Colon (tissue), 2 donors: ENCODE results near the gene SPIN3.
"Not testable (repeated sequence)": the region's sequence is repeated elsewhere in the genome, so short reads cannot be mapped to it uniquely, and the experiment has no call there.

ENCODE experiments used
- FAIRE-seq: peaks from 2 replicates; lab custom pipeline; 2012; peaks lifted over from hg19 to GRCh38; lab: Jason Lieb, UNC
- donor health status: control.
- donor health status: control.

SPIN3 gene

GRCh38 chrX:56995271-56995994 lies at the start of gene SPIN3:
Gene SPIN3 (minus strand): TSS chrX:56995541. CDS start chrX:56994947, 594 bp downstream.
- FAIRE-seq: no peak

GRCh38 chrX:57044245-57044644 lies 48.9 kb upstream of the SPIN3 start:
- no peak for FAIRE-seq

GRCh38 chrX:57037265-57037664 lies 41.9 kb upstream of the SPIN3 start:
- not testable (repeated sequence) for FAIRE-seq

GRCh38 chrX:56994375-56995270 lies 718 bp downstream of the SPIN3 start:
- FAIRE-seq: no peak

GRCh38 chrX:56987741-56988140 lies 7.6 kb downstream of the SPIN3 start:
- FAIRE-seq: peak; percentile 57

- FAIRE-seq: no peak
These were observed 9.2 kb downstream of the SPIN3 start for GRCh38 chrX:56986138-56986537.

GRCh38 chrX:56978172-56978571 lies 17.2 kb downstream of the SPIN3 start:
- peak; percentile 92 for FAIRE-seq

- no peak for FAIRE-seq
These were observed 19.7 kb downstream of the SPIN3 start for GRCh38 chrX:56975611-56976010.

- FAIRE-seq: no peak
These were observed 20.9 kb downstream of the SPIN3 start for GRCh38 chrX:56974408-56974807.

GRCh38 chrX:56969559-56969958 lies 25.8 kb downstream of the SPIN3 start:
- FAIRE-seq: peak; percentile 94

- no peak for FAIRE-seq
These were observed 26.4 kb downstream of the SPIN3 start for GRCh38 chrX:56968980-56969379.

GRCh38 chrX:56963377-56963776 lies 32.0 kb downstream of the SPIN3 start:
- FAIRE-seq: peak; percentile 73

GRCh38 chrX:56947699-56948098 lies 47.6 kb downstream of the SPIN3 start:
- FAIRE-seq: no peak

GRCh38 chrX:56946201-56946600 lies 49.1 kb downstream of the SPIN3 start:
- FAIRE-seq: not testable (repeated sequence)

GRCh38 chrX:56945226-56945625 lies 50.1 kb downstream of the SPIN3 start:
- not testable (repeated sequence) for FAIRE-seq

GRCh38 chrX:56943264-56943663 lies 52.1 kb downstream of the SPIN3 start:
- FAIRE-seq: no peak
